Chondrocyte (in vitro differentiated cells): ENCODE results near the gene LRRTM3. TPM values are rescaled to one million over a fixed set of nuclear protein-coding genes. Genes with fewer than 3 reads are reported as not detected.

ENCODE experiments used
- DNase-seq: peaks from one replicate; pipeline ENCODE4 v3.0.0; 2021; ENCODE audit warnings: mixed read lengths, low spot score
- H3K27ac Mint-ChIP-seq: one replicate; pipeline ENCODE4 v1.8.0; 2021; ENCODE audit warnings: mild to moderate bottlenecking, moderate library complexity, mixed read lengths; ENCODE audit not compliant: unreplicated experiment
- H3K27me3 Mint-ChIP-seq: 2 replicates; pipeline ENCODE4 v1.8.0; 2021; ENCODE audit warnings: low read depth, mixed read lengths
- H3K36me3 Mint-ChIP-seq: 2 replicates; pipeline ENCODE4 v1.8.0; 2021; ENCODE audit warnings: low read depth, mixed read lengths
- H3K4me1 Mint-ChIP-seq: 2 replicates; pipeline ENCODE4 v1.8.0; 2021; ENCODE audit warnings: low read depth, mild to moderate bottlenecking, mixed read lengths
- H3K4me3 Mint-ChIP-seq: one replicate; pipeline ENCODE4 v1.8.0; 2021; ENCODE audit warnings: mild to moderate bottlenecking, moderate library complexity, mixed read lengths; ENCODE audit not compliant: unreplicated experiment
- H3K9me3 Mint-ChIP-seq: 2 replicates; pipeline ENCODE4 v1.8.0; 2021; ENCODE audit warnings: low read depth, mixed read lengths
- total RNA-seq: library from RNA; stranded (reverse); gene quantifications from 3 replicates; pipeline ENCODE4 v1.2.1, GENCODE V29; 2021
- TF ChIP-seq, protein P1 (sequence below): fragments of 200-600 bp; sonication (generic); IDR thresholded peaks from 2 replicates; pipeline ENCODE4 v1.5.0; 2021; ENCODE audit warnings: antibody characterized with exemption, mild to moderate bottlenecking, moderate library complexity

The LRRTM3 gene
- total RNA-seq, 1 donor from 2014 or later = not detected

DNA sequence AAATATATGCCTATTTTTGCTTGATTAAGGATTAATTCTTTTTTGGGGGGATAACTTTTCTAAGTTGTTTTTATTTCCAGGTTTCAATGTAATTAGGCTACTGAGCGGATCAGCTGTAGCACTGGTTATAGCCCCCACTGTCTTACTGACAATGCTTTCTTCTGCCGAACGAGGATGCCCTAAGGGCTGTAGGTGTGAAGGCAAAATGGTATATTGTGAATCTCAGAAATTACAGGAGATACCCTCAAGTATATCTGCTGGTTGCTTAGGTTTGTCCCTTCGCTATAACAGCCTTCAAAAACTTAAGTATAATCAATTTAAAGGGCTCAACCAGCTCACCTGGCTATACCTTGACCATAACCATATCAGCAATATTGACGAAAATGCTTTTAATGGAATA lies 1.0 kb downstream of the LRRTM3 start:
- no peak overlapping the region for H3K4me3 Mint-ChIP-seq
- DNase-seq = no peak
- TF ChIP-seq, protein P1, sequence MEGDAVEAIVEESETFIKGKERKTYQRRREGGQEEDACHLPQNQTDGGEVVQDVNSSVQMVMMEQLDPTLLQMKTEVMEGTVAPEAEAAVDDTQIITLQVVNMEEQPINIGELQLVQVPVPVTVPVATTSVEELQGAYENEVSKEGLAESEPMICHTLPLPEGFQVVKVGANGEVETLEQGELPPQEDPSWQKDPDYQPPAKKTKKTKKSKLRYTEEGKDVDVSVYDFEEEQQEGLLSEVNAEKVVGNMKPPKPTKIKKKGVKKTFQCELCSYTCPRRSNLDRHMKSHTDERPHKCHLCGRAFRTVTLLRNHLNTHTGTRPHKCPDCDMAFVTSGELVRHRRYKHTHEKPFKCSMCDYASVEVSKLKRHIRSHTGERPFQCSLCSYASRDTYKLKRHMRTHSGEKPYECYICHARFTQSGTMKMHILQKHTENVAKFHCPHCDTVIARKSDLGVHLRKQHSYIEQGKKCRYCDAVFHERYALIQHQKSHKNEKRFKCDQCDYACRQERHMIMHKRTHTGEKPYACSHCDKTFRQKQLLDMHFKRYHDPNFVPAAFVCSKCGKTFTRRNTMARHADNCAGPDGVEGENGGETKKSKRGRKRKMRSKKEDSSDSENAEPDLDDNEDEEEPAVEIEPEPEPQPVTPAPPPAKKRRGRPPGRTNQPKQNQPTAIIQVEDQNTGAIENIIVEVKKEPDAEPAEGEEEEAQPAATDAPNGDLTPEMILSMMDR = no peak
- peaks cover 17% of the 10 kb centered on the region for H3K4me1 Mint-ChIP-seq
- H3K27ac Mint-ChIP-seq = no peak overlapping the region
- H3K9me3 Mint-ChIP-seq = no peaks in the 10 kb centered on the region
- peaks cover 35% of the 10 kb centered on the region for H3K27me3 Mint-ChIP-seq
- H3K36me3 Mint-ChIP-seq = no peaks in the 10 kb centered on the region

DNA sequence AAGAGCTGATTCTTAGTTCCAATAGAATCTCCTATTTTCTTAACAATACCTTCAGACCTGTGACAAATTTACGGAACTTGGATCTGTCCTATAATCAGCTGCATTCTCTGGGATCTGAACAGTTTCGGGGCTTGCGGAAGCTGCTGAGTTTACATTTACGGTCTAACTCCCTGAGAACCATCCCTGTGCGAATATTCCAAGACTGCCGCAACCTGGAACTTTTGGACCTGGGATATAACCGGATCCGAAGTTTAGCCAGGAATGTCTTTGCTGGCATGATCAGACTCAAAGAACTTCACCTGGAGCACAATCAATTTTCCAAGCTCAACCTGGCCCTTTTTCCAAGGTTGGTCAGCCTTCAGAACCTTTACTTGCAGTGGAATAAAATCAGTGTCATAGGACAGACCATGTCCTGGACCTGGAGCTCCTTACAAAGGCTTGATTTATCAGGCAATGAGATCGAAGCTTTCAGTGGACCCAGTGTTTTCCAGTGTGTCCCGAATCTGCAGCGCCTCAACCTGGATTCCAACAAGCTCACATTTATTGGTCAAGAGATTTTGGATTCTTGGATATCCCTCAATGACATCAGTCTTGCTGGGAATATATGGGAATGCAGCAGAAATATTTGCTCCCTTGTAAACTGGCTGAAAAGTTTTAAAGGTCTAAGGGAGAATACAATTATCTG lies 1.6 kb downstream of the LRRTM3 start:
- Mint-ChIP-seq H3K4me3 (no peak overlapping the region), H3K4me1 (peaks cover 17% of the 10 kb centered on the region), H3K27me3 (peaks cover 35% of the 10 kb centered on the region), H3K9me3 (no peaks in the 10 kb centered on the region), H3K36me3 (no peaks in the 10 kb centered on the region), H3K27ac (no peak overlapping the region)
- no peak for DNase-seq
- TF ChIP-seq, protein P1 = no peak

DNA sequence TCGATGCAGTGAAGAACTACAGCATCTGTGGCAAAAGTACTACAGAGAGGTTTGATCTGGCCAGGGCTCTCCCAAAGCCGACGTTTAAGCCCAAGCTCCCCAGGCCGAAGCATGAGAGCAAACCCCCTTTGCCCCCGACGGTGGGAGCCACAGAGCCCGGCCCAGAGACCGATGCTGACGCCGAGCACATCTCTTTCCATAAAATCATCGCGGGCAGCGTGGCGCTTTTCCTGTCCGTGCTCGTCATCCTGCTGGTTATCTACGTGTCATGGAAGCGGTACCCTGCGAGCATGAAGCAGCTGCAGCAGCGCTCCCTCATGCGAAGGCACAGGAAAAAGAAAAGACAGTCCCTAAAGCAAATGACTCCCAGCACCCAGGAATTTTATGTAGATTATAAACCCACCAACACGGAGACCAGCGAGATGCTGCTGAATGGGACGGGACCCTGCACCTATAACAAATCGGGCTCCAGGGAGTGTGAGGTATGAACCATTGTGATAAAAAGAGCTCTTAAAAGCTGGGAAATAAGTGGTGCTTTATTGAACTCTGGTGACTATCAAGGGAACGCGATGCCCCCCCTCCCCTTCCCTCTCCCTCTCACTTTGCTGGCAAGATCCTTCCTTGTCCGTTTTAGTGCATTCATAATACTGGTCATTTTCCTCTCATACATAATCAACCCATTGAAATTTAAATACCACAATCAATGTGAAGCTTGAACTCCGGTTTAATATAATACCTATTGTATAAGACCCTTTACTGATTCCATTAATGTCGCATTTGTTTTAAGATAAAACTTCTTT lies 2.3 kb downstream of the LRRTM3 start:
- Mint-ChIP-seq H3K4me1 (peaks cover 17% of the 10 kb centered on the region), H3K4me3 (peak overlapping the region; percentile 69), H3K27me3 (peaks cover 36% of the 10 kb centered on the region), H3K9me3 (no peaks in the 10 kb centered on the region), H3K27ac (no peak overlapping the region), H3K36me3 (no peaks in the 10 kb centered on the region)
- TF ChIP-seq, protein P1 = peak; percentile 15
- no peak for DNase-seq

DNA sequence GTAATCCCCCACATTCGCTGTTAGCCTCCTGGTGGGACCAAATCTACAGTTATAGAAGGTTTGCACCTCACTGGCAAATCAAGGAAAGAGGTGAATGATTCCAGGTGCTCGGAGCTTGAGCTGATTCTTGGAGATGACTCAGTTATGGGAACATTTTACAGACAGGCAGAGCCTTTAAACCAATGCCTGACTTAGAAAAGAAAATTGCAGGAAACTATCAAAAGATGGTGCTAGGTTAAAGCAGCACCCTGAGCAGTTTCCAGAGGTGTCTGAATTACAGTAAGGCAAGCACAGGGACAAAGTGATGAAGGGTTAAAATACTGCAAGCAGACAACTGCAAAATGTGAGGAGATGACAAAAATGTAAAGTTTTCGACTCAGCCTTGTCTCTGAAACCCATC lies 2.9 kb downstream of the LRRTM3 start:
- peaks cover 17% of the 10 kb centered on the region for H3K4me1 Mint-ChIP-seq

DNA sequence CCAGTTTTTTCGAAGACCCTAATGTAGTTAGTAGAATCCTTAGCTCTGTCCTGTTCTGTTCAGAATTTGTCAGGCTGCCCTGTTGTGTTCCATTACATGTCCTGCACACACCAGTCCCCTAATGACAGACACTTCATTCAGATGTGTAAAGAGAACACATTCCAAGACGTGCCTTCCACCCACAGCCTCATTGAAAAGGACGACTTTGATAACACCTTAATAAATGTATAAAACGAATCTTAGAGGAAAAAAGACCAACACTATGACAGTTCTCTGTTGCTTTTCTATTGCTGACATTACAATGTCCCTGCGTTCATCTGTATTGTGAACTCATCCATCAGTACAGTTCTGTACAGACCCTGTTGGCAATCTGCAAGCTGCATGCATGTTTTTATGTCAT lies 3.5 kb downstream of the LRRTM3 start:
- Mint-ChIP-seq H3K27ac (no peak overlapping the region), H3K4me3 (no peak overlapping the region), H3K36me3 (no peaks in the 10 kb centered on the region), H3K9me3 (no peaks in the 10 kb centered on the region), H3K4me1 (peaks cover 17% of the 10 kb centered on the region), H3K27me3 (peaks cover 42% of the 10 kb centered on the region)
- DNase-seq = no peak
- TF ChIP-seq, protein P1 = no peak

More for the DNA sequence above, 2.9 kb downstream of the LRRTM3 start:
- DNase-seq = no peak
- Mint-ChIP-seq H3K27me3 (peaks cover 38% of the 10 kb centered on the region), H3K36me3 (no peaks in the 10 kb centered on the region), H3K27ac (no peak overlapping the region), H3K4me3 (no peak overlapping the region), H3K9me3 (no peaks in the 10 kb centered on the region)
- TF ChIP-seq, protein P1 = no peak
